Stimulated activated CD8-positive, alpha-beta memory T cell treated with anti-CD3 and anti-CD28 coated beads, Interleukin-12 subunit alpha, Interleukin-12 subunit beta, amount 100 ng/mL, for 24 hours (primary cell): ENCODE data around the gene MUC3A.

Experiments used
- DNase-seq: peaks from one replicate; pipeline ENCODE4 v3.0.0-alpha.2; 2020; ENCODE audit errors: extremely low read depth

Gene MUC3A

DNA sequence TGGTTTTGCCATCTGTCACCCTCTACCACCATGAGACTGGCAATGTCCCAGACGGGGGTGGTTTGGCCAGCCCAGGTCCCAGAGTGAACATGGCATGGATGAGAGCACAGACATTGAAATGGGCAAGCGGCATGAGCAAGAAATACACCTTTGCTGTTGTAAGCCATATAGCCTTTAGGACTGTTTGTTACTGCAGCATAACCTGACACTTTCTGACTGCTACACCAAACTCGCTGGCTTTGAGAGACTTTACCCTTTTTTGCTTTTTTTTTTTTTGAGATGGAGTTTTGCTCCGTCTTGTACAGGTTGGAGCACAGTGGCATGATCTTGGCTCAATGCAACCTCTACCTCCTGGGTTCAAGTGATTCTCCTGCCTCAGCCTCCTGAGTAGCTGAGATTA, 5.2 kb upstream of the MUC3A start:
- no peak for DNase-seq

DNA sequence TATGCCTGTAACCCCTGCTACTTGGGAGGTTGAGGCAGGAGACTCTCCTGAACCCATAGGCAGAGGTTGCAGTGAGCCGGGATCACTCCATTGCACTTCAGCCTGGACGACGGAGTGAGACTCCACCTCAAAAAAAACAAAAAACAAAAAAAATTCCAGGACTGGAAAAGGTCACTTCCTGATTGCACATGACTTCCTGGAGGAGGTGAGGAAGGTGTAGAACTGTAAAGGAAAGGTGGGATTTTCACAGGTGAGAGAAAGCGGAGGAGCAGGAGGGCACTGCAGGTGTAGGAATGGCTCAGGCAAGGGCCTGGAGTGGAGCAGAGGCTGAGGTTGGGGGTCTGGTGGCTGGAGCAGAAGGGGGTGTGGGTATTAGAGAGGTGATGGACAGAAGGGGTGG, 3.2 kb upstream of the MUC3A start:
- DNase-seq = no peak

DNA sequence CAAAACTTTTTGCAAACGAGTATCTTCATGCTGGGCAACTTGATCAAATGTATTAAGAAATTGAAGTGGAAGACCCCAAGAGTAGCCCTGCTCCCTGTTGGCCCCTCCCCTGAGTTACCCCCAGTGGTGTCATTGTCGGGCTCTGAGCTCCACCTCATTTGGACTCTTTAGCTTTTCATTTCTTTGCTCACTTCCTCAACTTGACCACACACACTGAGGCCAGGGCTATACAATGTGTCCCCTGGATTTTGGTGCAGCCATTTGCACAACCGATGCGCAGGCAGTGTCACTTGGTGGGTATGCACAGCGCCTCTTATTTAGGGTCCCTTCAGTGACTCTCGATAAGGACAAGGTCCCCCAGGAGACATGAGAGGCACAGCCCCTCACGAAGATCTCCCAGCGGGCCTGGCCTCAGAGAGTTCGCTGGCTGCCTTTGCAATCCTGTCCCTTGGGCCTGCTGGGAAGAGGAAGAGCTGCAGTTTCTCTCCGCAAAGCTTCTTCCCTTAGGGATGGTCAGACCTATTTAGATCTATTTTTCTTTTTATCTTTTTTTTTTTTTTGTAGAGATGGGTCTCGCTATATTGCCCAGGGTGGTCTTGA, 2.5 kb upstream of the MUC3A start:
- no peak for DNase-seq

DNA sequence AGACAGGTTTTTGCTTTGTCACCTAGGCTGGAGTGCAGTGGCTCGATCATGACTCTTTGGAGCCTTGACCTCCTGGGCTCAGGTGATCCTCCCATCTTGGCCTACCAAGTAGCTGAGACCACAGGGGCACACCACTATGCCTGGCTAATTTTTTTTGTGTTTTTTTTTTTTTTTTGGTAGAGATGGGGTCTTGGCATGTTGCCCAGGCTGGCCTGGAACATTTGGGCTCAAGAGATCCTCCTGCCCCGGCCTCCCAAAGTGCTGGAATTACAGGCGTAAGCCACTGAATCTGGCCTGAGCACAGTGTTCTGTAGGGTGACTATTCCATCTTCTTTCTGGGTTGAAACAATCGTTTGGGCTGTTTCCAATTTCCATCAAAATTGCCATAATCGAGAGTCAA, 1.5 kb upstream of the MUC3A start:
- no peak for DNase-seq

DNA sequence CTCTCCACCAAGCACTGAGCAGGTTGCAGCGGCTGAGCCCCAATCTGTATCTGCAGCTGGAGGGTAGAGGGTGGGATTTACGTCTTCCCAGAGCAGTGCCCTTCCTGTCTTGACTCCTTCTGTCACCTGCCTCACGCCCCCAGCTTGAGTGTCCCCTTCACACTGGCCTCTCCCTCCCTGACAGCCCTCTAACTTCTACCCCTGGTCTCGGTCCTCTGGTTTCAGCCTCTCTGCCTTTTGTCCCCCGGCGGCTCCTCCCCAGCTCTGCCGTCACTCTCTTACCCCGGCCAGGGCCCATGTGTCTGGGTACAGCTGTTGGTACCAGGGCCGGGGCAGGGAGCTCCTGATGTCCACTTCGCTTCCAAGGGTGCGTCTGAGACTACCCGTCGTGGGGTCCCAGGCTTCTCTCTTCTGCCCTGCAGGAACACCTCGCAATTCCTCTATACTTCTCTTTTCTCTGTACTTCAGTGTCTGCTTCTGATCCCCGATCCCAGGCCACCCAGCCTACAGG, 654 bp downstream of the MUC3A start:
- no peak for DNase-seq

DNA sequence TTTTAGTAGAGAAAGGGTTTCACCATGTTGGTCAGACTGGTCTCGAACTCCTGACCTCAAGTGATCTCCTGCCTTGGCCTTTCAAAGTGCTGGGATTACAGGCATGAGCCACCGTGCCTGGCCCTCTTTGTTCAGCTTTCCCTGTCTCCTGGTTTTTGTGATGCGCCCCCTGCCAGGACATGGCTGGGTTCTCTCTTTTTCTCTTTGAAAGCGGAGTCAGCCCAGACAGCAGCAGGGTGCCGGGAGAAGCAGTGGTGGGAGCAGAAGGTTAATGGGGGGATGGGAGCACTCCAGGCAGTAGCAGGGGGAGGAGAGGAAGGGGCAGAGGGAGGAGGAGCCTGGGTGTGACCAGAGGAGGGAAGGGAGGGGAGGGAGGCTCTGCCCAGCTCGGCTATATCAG, 1.8 kb downstream of the MUC3A start:
- DNase-seq = no peak

DNA sequence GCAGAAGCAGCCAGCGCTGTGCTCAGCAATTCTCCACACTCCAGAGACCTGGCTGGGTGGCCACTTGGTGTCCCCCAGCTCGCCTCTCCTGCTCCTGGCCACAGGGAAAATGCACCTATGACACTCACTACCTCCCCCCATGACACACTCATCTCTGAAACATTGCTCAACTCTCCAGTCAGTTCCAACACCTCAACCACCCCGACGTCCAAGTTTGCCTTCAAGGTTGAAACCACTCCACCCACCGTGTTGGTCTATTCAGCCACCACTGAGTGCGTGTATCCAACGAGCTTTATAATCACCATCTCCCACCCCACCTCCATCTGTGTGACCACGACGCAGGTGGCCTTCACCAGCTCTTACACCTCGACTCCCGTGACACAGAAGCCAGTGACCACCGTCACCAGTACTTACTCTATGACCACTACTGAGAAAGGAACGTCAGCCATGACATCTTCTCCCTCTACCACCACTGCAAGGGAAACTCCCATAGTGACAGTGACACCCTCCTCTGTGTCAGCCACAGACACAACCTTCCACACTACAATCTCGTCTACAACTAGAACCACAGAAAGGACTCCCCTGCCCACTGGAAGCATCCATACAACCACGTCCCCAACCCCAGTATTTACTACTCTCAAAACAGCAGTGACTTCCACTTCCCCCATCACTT, 2.7 kb downstream of the MUC3A start:
- DNase-seq = no peak

DNA sequence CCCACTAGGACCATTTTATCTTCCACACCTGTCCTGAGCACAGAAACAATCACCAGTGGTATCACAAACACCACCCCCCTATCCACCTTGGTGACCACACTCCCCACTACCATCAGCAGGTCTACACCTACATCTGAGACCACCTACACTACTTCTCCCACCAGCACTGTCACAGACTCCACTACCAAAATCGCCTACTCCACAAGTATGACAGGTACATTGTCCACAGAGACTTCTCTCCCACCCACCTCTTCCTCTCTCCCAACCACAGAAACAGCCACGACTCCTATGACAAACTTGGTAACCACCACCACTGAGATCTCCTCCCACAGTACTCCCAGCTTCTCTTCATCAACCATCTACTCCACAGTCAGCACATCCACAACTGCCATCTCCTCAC, 3.3 kb downstream of the MUC3A start:
- DNase-seq = no peak

DNA sequence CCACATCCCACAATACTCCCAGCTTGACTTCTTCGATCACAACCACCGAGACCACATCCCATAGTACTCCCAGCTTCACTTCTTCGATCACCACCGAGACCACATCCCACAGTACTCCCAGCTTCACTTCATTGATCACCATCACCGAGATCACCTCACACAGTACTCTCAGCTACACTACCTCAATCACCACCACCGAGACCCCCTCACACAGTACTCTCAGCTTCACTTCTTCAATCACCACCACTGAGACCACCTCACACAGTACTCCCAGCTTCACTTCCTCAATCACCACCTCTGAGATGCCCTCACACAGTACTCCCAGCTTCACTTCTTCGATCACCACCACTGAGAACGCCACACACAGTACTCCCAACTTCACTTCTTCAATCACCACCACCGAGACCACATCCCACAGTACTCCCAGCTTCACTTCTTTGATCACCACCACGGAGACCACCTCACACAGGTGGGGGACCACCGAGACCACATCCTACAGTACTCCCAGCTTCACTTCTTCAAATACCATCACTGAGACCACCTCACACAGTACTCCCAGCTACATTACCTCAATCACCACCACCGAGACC, 8.6 kb downstream of the MUC3A start:
- no peak for DNase-seq

DNA sequence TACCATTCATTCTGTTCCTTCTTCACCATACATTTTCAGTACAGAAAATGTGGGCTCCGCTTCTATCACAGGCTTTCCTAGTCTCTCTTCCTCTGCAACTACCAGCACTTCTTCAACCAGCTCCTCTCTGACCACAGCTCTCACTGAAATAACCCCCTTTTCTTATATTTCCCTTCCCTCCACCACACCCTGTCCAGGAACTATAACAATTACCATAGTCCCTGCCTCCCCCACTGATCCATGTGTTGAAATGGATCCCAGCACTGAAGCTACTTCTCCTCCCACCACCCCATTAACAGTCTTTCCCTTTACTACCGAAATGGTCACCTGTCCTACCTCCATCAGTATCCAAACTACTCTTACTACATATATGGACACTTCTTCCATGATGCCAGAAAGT, 10.6 kb downstream of the MUC3A start:
- no peak for DNase-seq

DNA sequence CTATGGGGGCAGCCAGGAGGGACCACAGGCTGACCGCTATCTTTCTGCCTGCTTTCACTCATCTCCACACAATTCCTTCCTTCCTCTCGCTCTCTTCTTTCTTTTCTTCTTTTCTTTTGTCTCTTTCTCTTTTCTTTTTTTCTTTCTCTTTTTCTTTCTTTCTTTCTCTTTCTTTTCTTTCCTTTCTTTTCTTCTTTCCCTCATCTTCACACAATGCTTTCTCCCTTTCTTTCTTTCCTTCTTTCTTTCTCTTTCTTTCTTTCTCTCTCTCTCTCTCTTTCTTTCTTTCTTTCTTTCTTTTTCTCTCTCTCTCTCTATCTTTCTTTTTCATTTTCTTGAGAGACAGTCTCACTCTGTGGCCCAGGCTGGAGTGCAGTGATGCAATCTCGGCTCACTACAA, 13.2 kb downstream of the MUC3A start:
- no peak for DNase-seq

DNA sequence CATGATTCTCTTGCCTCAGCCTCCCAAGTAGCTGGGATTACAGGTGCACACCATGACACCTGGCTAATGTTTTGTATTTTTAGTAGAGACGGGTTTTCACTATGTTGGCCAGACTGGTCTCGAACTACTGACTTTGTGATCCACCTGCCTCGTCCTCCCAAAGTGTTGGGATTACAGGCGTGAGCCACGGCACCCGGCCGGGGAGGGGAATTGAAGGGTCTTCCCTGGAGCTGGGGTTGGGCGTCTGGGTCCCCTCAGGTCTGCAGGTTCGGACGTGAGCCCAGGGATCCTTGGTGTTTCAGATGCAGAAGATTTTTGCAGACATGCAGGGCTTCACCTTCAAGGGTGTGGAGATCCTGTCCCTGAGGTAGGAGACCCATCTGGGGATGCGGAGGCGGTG, 14.1 kb downstream of the MUC3A start:
- no peak for DNase-seq

DNA sequence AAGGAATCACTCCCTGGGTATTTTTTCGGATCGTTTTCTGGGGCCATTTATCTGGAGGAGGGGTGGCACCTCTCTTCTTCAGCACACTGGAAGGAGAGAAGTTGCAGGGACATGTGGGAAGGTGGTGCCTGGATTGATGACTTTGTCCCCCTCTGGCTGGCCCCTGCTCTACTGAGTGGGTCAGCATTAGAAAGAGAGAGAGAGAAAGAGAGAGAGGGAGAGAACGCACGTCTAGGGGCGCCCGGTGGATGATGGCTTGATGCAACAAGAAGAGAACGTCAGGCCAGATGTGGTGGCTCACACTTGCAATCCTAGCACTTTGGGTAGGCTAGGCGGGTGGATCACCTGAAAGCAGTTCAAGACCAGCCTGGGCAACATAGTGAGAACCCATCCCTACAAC, 14.5 kb downstream of the MUC3A start:
- no peak for DNase-seq

DNA sequence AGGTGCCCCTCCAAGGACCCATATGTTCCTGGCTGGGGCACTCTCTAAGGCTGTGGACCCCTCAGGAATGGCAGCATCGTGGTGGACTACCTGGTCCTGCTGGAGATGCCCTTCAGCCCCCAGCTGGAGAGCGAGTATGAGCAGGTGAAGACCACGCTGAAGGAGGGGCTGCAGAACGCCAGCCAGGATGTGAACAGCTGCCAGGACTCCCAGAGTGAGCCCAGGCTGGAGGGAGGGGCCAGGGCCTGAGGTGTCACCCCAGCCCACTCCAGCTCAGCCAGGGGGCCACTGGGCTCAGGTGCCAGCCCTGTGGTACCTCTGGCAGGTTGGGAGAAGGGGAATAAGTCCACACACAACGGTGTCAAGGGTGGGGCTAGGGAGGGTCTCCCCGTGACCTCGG, 15.3 kb downstream of the MUC3A start:
- DNase-seq = no peak

DNA sequence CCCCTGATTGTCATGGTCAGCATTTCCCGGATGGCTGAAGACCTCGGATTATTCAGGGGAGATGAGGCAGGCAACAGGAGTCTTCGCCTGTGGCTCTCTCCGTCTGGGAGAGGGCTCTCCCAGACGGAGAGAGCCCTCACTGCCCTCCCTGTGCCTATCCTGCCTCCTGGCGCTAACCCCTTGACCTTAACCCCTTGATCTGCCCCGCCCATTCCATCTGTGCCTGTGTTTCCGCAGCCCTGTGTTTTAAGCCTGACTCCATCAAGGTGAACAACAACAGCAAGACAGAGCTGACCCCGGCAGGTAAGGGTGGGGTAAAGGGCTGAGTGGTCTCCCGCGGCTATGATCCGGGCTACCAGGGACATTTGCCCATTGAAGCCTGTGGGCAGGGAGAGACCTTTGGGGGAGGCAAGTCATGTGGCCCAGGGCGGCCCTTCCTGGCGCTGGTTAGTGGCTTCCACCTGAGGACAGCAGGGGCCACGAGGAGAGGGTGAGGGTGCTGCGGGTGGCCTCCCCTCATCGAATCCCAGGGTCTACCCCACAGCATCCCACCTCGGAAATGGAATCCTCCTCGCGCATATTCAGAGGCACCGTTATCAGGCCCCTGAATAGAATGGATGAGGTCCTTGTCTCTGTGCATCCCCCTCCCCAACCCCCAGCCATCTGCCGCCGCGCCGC, 15.8 kb downstream of the MUC3A start:
- DNase-seq = no peak

DNA sequence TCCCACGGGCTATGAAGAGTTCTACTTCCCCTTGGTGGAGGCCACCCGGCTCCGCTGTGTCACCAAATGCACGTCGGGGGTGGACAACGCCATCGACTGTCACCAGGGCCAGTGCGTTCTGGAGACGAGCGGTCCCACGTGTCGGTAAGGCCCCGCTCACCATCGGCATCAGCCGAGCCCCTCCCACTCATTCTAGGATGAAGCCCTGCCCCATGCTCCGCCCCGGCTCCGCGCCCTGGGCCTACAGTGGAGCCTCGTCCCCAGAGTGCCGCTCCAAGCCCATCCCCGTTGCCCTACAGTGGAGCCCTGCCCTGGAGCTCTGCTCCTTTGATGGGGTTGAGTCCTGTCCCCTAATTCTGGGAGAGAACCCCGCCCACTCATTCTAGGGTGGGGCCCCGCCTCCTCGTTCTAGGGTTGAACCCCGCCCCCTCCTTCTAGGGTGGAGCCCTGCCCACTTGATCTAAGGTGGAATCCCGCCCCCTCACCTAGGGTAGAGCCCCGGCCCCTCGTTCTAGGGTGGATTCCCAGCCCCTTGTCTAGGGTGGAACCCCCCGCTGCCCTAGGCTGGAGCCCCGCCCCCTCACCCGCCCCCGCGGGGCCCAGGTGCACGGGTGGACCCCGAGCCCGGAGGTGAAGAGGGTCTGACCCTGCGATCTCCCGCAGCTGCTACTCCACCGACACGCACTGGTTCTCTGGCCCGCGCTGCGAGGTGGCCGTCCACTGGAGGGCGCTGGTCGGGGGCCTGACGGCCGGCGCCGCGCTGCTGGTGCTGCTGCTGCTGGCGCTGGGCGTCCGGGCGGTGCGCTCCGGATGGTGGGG, 16.6 kb downstream of the MUC3A start:
- peak; percentile 28 for DNase-seq

DNA sequence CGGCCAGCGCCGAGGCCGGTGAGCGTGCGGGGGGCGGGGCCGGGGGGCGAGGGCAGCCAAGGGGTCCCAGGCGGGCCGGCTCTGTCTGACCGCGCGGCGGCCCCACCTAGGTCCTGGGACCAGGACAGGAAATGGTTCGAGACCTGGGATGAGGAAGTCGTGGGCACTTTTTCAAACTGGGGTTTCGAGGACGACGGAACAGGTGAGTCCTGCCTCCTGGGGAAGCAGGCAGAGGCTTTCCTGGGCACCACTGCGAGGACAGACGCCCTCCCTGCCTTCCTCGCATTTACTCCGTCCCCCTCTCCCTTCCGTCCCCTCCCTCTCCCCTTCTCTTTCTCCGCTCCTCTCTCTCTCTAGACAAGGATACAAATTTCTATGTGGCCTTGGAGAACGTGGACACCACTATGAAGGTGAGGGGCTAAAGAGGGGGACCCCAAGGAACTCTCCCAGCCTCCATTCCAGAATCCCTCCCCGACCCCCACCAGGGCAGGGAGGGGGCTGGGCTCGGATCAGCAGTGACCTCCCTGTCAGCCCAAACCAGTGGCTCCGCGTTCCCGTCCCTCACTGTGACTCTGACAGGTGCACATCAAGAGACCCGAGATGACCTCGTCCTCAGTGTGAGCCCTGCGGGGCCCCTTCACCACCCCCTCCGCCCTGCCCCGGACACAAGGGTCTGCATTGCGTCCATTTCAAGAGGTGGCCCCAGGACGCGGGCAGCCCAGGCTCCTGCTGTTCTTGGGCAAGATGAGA, 17.4 kb downstream of the MUC3A start:
- no peak for DNase-seq

DNA sequence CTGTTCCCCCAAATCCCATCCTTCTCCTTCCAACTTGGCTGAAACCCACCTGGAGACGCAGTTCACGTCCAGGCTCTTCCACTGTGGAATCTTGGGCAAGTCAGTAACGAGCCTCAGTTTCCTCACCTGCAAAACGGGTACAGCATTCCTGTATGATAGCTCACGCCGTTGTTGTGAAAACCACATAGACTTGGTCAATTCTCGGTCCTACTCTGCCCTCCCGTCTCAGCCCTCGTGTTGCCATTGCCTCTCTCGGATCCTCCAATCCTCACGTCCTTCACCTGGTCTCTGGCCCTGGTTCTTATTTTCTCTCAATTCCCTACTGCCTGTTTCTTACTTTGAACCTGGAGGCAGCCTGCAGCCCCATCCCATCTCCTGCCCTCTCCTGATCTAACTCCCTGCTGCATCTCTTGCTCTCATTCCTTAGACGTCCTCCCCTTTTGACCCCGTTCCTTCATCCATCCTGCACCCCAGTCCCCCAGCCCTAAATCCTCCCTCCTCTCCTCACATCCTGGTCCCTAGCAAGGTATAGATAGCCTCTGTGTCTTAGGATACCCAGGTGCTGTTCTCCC, 18.0 kb downstream of the MUC3A start:
- no peak for DNase-seq

DNA sequence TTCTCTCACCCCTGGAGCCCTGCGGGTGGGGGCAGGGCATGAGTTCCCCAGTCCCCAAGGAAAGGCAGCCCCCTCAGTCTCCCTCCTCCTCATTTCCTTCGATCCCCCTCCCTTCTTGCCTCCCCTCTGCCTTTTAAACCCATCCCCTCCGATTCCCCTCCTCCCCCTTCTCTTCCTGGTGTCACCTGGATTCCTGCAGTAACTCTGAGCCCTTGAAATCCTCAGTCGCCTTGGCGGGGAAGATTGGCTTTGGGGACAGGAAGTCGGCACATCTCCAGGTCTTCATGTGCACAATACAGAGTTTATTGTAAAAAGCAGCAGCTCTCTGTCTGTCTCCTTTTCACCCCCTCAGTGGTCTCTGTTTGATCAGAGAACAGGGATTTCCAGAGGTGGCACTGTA, 18.7 kb downstream of the MUC3A start:
- no peak for DNase-seq

DNA sequence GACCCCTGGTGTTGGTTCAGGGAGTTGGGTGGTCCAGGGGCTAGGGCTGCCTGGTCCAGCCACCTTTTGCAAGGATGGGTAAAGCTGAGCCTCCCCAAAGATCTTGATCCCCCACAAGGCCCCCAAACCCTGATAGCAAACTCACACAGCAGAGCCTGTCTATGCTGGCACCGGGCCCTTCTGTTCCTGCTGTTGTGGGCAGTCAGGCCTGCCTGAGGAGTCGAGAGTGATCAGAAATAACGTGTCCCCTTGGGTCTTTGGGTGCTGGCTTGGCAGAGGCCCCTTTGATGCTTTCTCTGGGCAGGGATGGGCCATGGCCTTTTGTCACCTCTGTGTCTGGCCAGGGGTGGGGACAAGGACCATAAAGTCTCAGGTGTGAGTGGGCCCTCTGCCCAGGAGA, 19.3 kb downstream of the MUC3A start:
- no peak for DNase-seq

DNA sequence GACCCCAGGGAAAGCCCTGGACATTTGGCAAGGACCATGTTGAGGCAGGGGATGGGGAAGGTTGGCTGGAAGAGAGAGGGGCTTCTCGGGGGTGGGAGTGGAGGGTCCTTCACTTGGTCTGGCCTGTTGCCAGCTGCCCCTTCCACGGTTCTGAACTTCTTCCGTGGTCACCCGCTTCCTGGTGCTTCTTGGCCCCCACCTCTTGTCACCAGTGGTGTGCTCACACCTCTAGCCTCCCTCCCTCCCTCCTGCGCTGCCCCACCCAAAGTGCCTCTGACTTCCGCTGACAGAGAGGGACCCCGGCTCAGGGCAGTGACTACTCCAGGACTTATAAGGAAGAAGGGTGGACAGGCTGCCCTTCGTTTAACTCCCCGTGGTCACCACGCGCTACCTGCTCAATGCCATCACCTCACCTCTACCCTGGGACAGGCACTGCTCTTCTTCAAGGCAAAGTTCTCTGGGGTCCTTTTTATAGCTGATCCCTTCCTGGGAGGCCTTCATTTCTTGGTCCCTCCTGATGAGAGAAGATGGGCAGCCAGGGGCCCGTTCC, 19.8 kb downstream of the MUC3A start, which contains the start of gene MUC12:
TSS of gene MUC12 (plus strand) at position 500 of the 550 bp plus-strand sequence. CDS start 58 bp downstream, outside the sequence.
- DNase-seq = no peak
